Erythroblast (primary cell): Measurements from ENCODE around the gene TNFRSF4.

Experiments used
- GATA1 ChIP-seq: IDR thresholded peaks from 2 replicates; pipeline ENCODE4 v1.6.1; 2011; ENCODE audit warnings: low read depth, mild to moderate bottlenecking, control low read depth, low read length, moderate library complexity
- POLR2A ChIP-seq: IDR thresholded peaks from 2 replicates; pipeline ENCODE4 v1.6.1; 2011; ENCODE audit warnings: mild to moderate bottlenecking, low read length

DNA sequence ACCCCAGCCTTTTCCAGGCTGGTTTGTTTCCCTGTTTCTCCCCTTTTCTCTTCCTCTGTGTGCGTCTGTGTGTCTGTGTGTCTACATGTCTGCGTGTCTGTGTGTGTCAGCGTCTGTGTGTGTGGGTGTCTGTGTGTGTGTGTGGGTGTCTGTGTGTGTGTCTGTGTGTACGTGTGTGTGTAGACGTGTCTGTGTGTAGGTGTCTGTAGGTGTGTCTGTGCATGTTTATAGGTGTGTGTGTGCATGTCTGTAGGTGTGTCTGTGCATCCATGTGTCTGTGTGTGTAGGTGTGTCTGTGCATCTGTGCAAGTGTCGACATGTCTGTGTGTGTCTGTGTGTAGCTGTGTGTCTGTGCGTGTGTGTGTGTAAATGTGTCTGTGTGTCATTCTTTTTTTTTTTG, 37.0 kb downstream of the TNFRSF4 start:
- TF ChIP-seq POLR2A (no peak), GATA1 (no peak)
